Small intestine (tissue), 7 donors: ENCODE measurements around the gene TOM1. TPM values are rescaled to one million over a fixed set of nuclear protein-coding genes. Genes with fewer than 3 reads are reported as not detected.
"Not testable (repeated sequence)": the region's sequence is repeated elsewhere in the genome, so short reads cannot be mapped to it uniquely, and the experiment has no call there.

Experiments
- DNase-seq, 2 donors: peaks; one replicate each; pipeline versions ENCODE4 v3.0.0 to v3.0.0-alpha.2; 2013
- FAIRE-seq: peaks from 2 replicates; lab custom pipeline; 2012; peaks lifted over from hg19 to GRCh38; lab: Jason Lieb, UNC
- H3K27ac ChIP-seq, 3 donors: one replicate each; pipeline ENCODE4 v1.5.1; 2013; ENCODE audit warnings: low read length in 2 of 3, mild to moderate bottlenecking in 2 of 3, control low read depth in 1 of 3, inconsistent platforms in 1 of 3, low read depth in 1 of 3, moderate library complexity in 1 of 3
- H3K27me3 ChIP-seq, 3 donors: one replicate each; pipeline ENCODE4 v1.6.1; 2013; ENCODE audit warnings: low read length in 3 of 3, inconsistent platforms in 1 of 3; ENCODE audit not compliant: control insufficient read depth in 3 of 3, insufficient read depth in 3 of 3
- H3K36me3 ChIP-seq, 3 donors: one replicate each; pipeline ENCODE4 v1.6.1; 2013; ENCODE audit warnings: low read length in 3 of 3, inconsistent platforms in 1 of 3, low read depth in 1 of 3, mild to moderate bottlenecking in 1 of 3, moderate library complexity in 1 of 3; ENCODE audit not compliant: control insufficient read depth in 3 of 3, insufficient read depth in 2 of 3
- H3K4me1 ChIP-seq, 3 donors: one replicate each; pipeline ENCODE4 v1.6.1; 2013; ENCODE audit warnings: low read length in 2 of 3, inconsistent platforms in 1 of 3, low read depth in 1 of 3, mild to moderate bottlenecking in 1 of 3, moderate library complexity in 1 of 3; ENCODE audit not compliant: control insufficient read depth in 3 of 3, insufficient read depth in 2 of 3
- H3K4me3 ChIP-seq, 3 donors: one replicate each; pipeline ENCODE4 v1.5.1; 2013; ENCODE audit warnings: low read length in 3 of 3, control low read depth in 1 of 3, inconsistent platforms in 1 of 3, low read depth in 1 of 3, mild to moderate bottlenecking in 1 of 3, moderate library complexity in 1 of 3
- H3K9me3 ChIP-seq, 2 donors: one replicate each; pipeline ENCODE4 v1.6.1; 2013; ENCODE audit warnings: low read depth in 1 of 2, low read length in 1 of 2; ENCODE audit not compliant: control insufficient read depth in 2 of 2, insufficient read depth in 1 of 2
- WGBS, 3 donors: extraction: QIAGEN DNeasy Blood & Tissue Kit; methylation state at CpG; one replicate each; pipeline ENCODE4 v1.1.7; 2013; 5-methylcytosine and 5-hydroxymethylcytosine counted together
- polyA plus RNA-seq, 4 donors: library from polyadenylated mRNA; stranded (reverse) in 3 of 4; unstranded in 1 of 4; fragments of 200-250 nt in 3 of 4; fragments of 120-200 nt in 1 of 4; gene quantifications; one replicate each; pipeline versions ENCODE4 v1.2.1 to v1.2.3, GENCODE V29; 2013
- donor health status: healthy with polysubstance abuse.
- donor health status: control.
- donor health status: control.
- donor health status: Bipolar disorder and iron deficiency.
- donor health status: healthy.

TOM1 gene
- polyA plus RNA-seq, 4 donors, result 46.6 to 112 (median 91.0) TPM

GRCh38 chr22:35390933-35391332, 91.2 kb downstream of the TOM1 start:
- Histone ChIP-seq H3K4me3 (no peak overlapping the region), H3K36me3 (peaks cover 4 to 60% (median 24%) of the 10 kb centered on the region in 3 donors), H3K27ac (no peak overlapping the region), H3K9me3 (no peaks in the 10 kb centered on the region), H3K4me1 (peaks cover 0 to 15% (median 4%) of the 10 kb centered on the region in 3 donors), H3K27me3 (no peaks in the 10 kb centered on the region)
- FAIRE-seq (no peak), DNase-seq (no peak)
- 80 to 90% (median 89%) methylated on average over 4 to 5 of the region's 5 CpGs for whole genome bisulfite sequencing, 3 donors

GRCh38 chr22:35392357-35392756, 92.7 kb downstream of the TOM1 start:
- peaks cover 4 to 46% (median 17%) of the 10 kb centered on the region in 3 donors for H3K36me3 ChIP-seq
- DNase-seq, result peak in 1 of 2 donors; percentile 86
- H3K4me1 ChIP-seq, result peaks cover 0 to 16% (median 4%) of the 10 kb centered on the region in 3 donors
- H3K27ac ChIP-seq, result peak overlapping the region in 1 of 3 donors; percentile 9
- no peaks in the 10 kb centered on the region for H3K9me3 ChIP-seq
- FAIRE-seq, result no peak
- no peak overlapping the region for H3K4me3 ChIP-seq
- H3K27me3 ChIP-seq, result no peaks in the 10 kb centered on the region
- 22 to 55% (median 35%) methylated on average over 2 of the region's 2 CpGs for WGBS, 3 donors

DNA sequence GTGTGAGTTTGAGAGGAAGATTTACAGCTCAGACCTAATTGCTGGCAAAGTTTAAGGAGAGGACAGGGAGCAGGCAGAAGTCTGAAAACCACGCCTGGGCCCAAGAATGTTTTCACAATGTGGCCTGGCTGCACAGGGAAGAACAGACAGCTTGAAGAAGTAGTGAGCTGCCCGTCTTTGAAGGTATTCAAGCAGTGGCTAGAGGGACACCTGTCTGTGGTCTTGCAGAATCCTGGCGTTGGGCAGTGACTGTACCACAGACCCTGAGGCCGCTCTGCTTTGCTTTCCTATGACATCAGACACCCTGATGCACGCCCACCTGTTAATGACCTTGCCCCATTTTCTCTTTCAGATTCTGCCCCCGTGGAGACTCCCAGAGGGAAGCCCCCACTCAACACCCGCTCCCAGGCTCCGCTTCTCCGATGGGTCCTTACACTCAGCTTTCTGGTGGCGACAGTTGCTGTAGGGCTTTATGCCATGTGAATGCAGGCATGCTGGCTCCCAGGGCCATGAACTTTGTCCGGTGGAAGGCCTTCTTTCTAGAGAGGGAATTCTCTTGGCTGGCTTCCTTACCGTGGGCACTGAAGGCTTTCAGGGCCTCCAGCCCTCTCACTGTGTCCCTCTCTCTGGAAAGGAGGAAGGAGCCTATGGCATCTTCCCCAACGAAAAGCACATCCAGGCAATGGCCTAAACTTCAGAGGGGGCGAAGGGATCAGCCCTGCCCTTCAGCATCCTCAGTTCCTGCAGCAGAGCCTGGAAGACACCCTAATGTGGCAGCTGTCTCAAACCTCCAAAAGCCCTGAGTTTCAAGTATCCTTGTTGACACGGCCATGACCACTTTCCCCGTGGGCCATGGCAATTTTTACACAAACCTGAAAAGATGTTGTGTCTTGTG, 93.7 kb downstream of the TOM1 start:
- FAIRE-seq (no peak), DNase-seq (peak in 1 of 2 donors; percentile 69)
- Histone ChIP-seq H3K4me1 (peaks cover 0 to 20% (median 4%) of the 10 kb centered on the region in 3 donors), H3K36me3 (peaks cover 4 to 37% (median 13%) of the 10 kb centered on the region in 3 donors), H3K9me3 (no peaks in the 10 kb centered on the region), H3K27me3 (no peaks in the 10 kb centered on the region), H3K27ac (peak overlapping the region in 1 of 3 donors; percentile 5), H3K4me3 (no peak overlapping the region)
- 47 to 73% (median 56%) methylated on average over 16 of the region's 16 CpGs for WGBS, 3 donors

GRCh38 chr22:35394011-35394312, 94.3 kb downstream of the TOM1 start:
- Histone ChIP-seq H3K36me3 (peaks cover 4 to 37% (median 11%) of the 10 kb centered on the region in 3 donors), H3K27me3 (no peaks in the 10 kb centered on the region), H3K27ac (no peak overlapping the region), H3K4me1 (peaks cover 0 to 20% (median 4%) of the 10 kb centered on the region in 3 donors), H3K4me3 (no peak overlapping the region), H3K9me3 (no peaks in the 10 kb centered on the region)
- WGBS, 3 donors, result 45 to 48% (median 47%) methylated on average over 4 of the region's 4 CpGs
- no peak for FAIRE-seq
- no peak for DNase-seq

GRCh38 chr22:35394810-35395563, 95.3 kb downstream of the TOM1 start:
- WGBS, 3 donors, result 87 to 97% (median 91%) methylated on average over 5 of the region's 5 CpGs
- Histone ChIP-seq H3K27me3 (no peaks in the 10 kb centered on the region), H3K4me1 (peaks cover 0 to 20% (median 4%) of the 10 kb centered on the region in 3 donors), H3K4me3 (no peak overlapping the region), H3K36me3 (peaks cover under 1 to 31% (median 6%) of the 10 kb centered on the region in 3 donors), H3K27ac (no peak overlapping the region), H3K9me3 (no peaks in the 10 kb centered on the region)
- DNase-seq, result no peak
- no peak for FAIRE-seq

DNA sequence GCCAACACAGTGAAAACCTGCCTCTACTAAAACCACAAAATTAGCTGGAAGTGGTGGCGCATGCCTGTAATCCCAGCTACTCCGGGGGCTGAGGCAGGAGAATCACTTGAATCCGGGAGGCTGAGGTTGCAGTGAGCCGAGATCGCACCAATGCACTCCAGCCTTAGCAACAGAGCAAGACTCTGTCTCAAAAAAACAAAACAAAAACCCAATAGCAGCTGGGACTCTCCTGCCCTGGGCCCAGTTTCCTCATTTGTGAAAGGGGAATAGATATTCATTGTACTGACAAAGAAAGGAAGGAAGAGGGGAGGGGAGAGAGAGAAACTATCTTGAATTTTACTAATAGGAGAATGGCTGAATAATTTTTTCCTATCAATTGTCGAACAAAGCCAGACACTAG, 96.9 kb downstream of the TOM1 start:
- H3K27ac ChIP-seq, H3K27me3 ChIP-seq, H3K9me3 ChIP-seq, H3K4me3 ChIP-seq, FAIRE-seq, DNase-seq: not testable (repeated sequence)
- Histone ChIP-seq H3K36me3 (peaks cover 0 to 20% (median 3%) of the 10 kb centered on the region in 3 donors), H3K4me1 (peaks cover 0 to 19% (median 4%) of the 10 kb centered on the region in 3 donors)
- 64 to 88% (median 81%) methylated on average over 6 of the region's 6 CpGs for WGBS, 3 donors

DNA sequence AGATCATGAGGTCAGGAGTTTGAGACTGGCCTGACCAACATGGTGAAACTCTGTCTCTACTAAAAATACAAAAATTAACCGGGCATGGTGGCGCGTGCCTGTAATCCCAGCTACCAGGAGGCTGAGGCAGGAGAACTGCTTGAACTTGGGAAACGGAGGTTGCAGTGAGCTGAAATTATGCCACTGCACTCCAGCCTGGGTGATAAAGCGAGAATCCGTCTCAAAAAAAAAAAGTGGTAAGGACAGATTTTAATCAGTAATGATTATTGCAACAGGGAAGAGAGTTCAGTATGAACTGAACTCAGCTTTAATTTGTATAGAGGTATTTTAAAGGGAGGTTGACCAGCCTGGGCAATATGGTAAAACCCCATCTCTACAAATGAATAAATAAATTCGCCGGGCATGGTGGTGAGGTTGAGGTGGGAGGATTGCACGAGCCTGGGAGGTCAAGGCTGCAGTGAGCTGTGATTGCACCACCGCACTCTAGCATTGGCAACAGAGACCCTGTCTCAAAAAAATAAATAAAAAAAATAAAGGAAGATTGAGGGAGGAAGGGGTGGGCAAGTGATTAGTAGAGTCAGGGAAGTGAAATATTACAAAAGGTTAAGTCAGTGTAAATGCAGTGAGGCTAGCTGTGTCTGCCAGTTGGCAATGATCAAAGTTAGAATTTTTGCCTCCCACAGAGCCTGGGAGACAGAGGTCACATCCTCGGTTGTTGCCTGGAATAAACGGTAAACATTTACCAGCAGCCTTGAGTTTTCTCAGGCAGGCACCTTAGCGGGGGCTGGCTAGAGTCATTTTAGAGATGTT, 97.6 kb downstream of the TOM1 start:
- Histone ChIP-seq H3K36me3 (peaks cover 0 to 18% (median 3%) of the 10 kb centered on the region in 3 donors), H3K9me3 (no peaks in the 10 kb centered on the region), H3K4me3 (no peak overlapping the region), H3K27ac (peak overlapping the region in 1 of 3 donors; percentile 42), H3K27me3 (no peaks in the 10 kb centered on the region), H3K4me1 (peaks cover 0 to 13% (median 4%) of the 10 kb centered on the region in 3 donors)
- 54 to 64% (median 59%) methylated on average over 13 of the region's 13 CpGs for WGBS, 3 donors
- peak in 1 of 2 donors; percentile 61 for DNase-seq
- no peak for FAIRE-seq
